Adrenal gland (tissue), 5 donors: ENCODE results near the gene ZNF20.
"Not testable (repeated sequence)": the region's sequence is repeated elsewhere in the genome, so short reads cannot be mapped to it uniquely, and the experiment has no call there.

Source experiments
- CTCF ChIP-seq, 6 experiments: fragments of 450-650 bp in 4 of 6; fragments of 200-600 bp in 2 of 6; sonication (generic) in 1 of 6; IDR thresholded peaks; 1 replicate in 5 of 6; 2 replicates in 1 of 6; pipeline versions ENCODE4 v1.5.1 to v1.8.0; 2016 to 2021; ENCODE audit warnings: antibody characterized with exemption in 6 of 6, mild to moderate bottlenecking in 2 of 6, moderate library complexity in 1 of 6
- POLR2A ChIP-seq, 2 donors: fragments of 450-650 bp; IDR thresholded peaks; one replicate each; pipeline ENCODE4 v1.6.1; 2017; ENCODE audit warnings: antibody characterized with exemption in 2 of 2, mild to moderate bottlenecking in 2 of 2, moderate library complexity in 1 of 2
- donor health status: DM: no; HTN: no; CAD: no.

- TF ChIP-seq CTCF, POLR2A (IDR thresholded peaks at IDR 0.05): not testable (repeated sequence)
These were observed 56.8 kb downstream of the ZNF20 start for GRCh38 chr19:12083336-12083735.
